ENCODE data around the gene MTCL1.

MTCL1 gene

GRCh38 chr18:8844721-8845148 is 139.4 kb downstream of the MTCL1 start:
- no peak overlapping the region for H3K4me3 ChIP-seq (ENCODE audit: low read depth, low read length)
- TF ChIP-seq MYC (IDR thresholded peaks at IDR 0.05; ENCODE audit: low read depth, low read length), result no peak
- no peak for TF ChIP-seq CTCF (IDR thresholded peaks at IDR 0.05; ENCODE audit: low read depth, low read length)
- TF ChIP-seq POLR2A (IDR thresholded peaks at IDR 0.05; ENCODE audit: extremely low read depth, insufficient read length), result no peak
- no peak for TF ChIP-seq MAX (IDR thresholded peaks at IDR 0.05; ENCODE audit: low read depth, low read length)
- no peak for DNase-seq (ENCODE audit: low read depth)

GRCh38 chr18:8845506-8845905 is 140.2 kb downstream of the MTCL1 start:
- no peak for DNase-seq (ENCODE audit: low read depth)
- H3K4me3 ChIP-seq (ENCODE audit: low read depth, low read length), result no peak overlapping the region
- TF ChIP-seq MYC (IDR thresholded peaks at IDR 0.05; ENCODE audit: low read depth, low read length) (no peak), MAX (IDR thresholded peaks at IDR 0.05; ENCODE audit: low read depth, low read length) (no peak), POLR2A (IDR thresholded peaks at IDR 0.05; ENCODE audit: extremely low read depth, insufficient read length) (no peak), CTCF (IDR thresholded peaks at IDR 0.05; ENCODE audit: low read depth, low read length) (no peak)

GRCh38 chr18:8847066-8847755 is 141.9 kb downstream of the MTCL1 start:
- H3K4me3 ChIP-seq (ENCODE audit: low read depth, low read length), result no peak overlapping the region
- DNase-seq (ENCODE audit: low read depth), result no peak
- no peak for TF ChIP-seq MAX (IDR thresholded peaks at IDR 0.05; ENCODE audit: low read depth, low read length)
- no peak for TF ChIP-seq CTCF (IDR thresholded peaks at IDR 0.05; ENCODE audit: low read depth, low read length)
- TF ChIP-seq MYC (IDR thresholded peaks at IDR 0.05; ENCODE audit: low read depth, low read length), result no peak
- TF ChIP-seq POLR2A (IDR thresholded peaks at IDR 0.05; ENCODE audit: extremely low read depth, insufficient read length), result no peak

GRCh38 chr18:8847900-8848299 is 142.5 kb downstream of the MTCL1 start:
- H3K4me3 ChIP-seq (ENCODE audit: low read depth, low read length), result no peak overlapping the region
- no peak for DNase-seq (ENCODE audit: low read depth)
- no peak for TF ChIP-seq MYC (IDR thresholded peaks at IDR 0.05; ENCODE audit: low read depth, low read length)
- TF ChIP-seq POLR2A (IDR thresholded peaks at IDR 0.05; ENCODE audit: extremely low read depth, insufficient read length), result no peak
- TF ChIP-seq CTCF (IDR thresholded peaks at IDR 0.05; ENCODE audit: low read depth, low read length), result no peak
- no peak for TF ChIP-seq MAX (IDR thresholded peaks at IDR 0.05; ENCODE audit: low read depth, low read length)

- no peak overlapping the region for H3K4me3 ChIP-seq (ENCODE audit: low read depth, low read length)
- no peak for TF ChIP-seq POLR2A (IDR thresholded peaks at IDR 0.05; ENCODE audit: extremely low read depth, insufficient read length)
- TF ChIP-seq MYC (IDR thresholded peaks at IDR 0.05; ENCODE audit: low read depth, low read length), result no peak
- no peak for TF ChIP-seq CTCF (IDR thresholded peaks at IDR 0.05; ENCODE audit: low read depth, low read length)
- DNase-seq (ENCODE audit: low read depth), result no peak
Observed at GRCh38 chr18:8848541-8848940, 143.2 kb downstream of the MTCL1 start.
